ENCODE data around the gene KIF3C. TPM values are rescaled to one million over a fixed set of nuclear protein-coding genes. Genes with fewer than 3 reads are reported as not detected.

The KIF3C gene
- total RNA-seq, 4 donors from 2014 or later, result 3.6 to 6.7 (median 4.2) TPM

- intact Hi-C loops (cut with DNase I; ENCODE audit: low total_unique reads), result loop anchor here (10.0 kb wide), 1 partner anchor 621 kb away; no protein-coding TSS in a partner anchor
- DNase-seq (ENCODE audit: low spot score in 2 of 2), result no peak
- no peak overlapping the region for H3K4me3 ChIP-seq (ENCODE audit: low read depth, poor library complexity, severe bottlenecking)
- TF ChIP-seq, protein P1, sequence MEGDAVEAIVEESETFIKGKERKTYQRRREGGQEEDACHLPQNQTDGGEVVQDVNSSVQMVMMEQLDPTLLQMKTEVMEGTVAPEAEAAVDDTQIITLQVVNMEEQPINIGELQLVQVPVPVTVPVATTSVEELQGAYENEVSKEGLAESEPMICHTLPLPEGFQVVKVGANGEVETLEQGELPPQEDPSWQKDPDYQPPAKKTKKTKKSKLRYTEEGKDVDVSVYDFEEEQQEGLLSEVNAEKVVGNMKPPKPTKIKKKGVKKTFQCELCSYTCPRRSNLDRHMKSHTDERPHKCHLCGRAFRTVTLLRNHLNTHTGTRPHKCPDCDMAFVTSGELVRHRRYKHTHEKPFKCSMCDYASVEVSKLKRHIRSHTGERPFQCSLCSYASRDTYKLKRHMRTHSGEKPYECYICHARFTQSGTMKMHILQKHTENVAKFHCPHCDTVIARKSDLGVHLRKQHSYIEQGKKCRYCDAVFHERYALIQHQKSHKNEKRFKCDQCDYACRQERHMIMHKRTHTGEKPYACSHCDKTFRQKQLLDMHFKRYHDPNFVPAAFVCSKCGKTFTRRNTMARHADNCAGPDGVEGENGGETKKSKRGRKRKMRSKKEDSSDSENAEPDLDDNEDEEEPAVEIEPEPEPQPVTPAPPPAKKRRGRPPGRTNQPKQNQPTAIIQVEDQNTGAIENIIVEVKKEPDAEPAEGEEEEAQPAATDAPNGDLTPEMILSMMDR (IDR thresholded peaks at IDR 0.05), result no peak
- WGBS, 2 donors, result 85 to 90% methylated on average over 16 to 19 of the region's 21 CpGs
Measured at GRCh38 chr2:25954199-25954752, 28.0 kb downstream of the KIF3C start.

- TF ChIP-seq, protein P1 (IDR thresholded peaks at IDR 0.05), result peak in 2 of 3 donors; percentile 70
- no peak for TF ChIP-seq POLR2A (IDR thresholded peaks at IDR 0.05)
- 30 to 35% methylated on average over 11 of the region's 11 CpGs for WGBS, 2 donors
- intact Hi-C loops (cut with DNase I; ENCODE audit: low total_unique reads), result loop anchor here (10.0 kb wide), 1 partner anchor 624 kb away; no protein-coding TSS in a partner anchor
Measured at GRCh38 chr2:25951071-25951547, 31.2 kb downstream of the KIF3C start.

GRCh38 chr2:25948437-25948836 is 33.9 kb downstream of the KIF3C start:
- 80 to 87% methylated on average over 2 of the region's 2 CpGs for WGBS, 2 donors
- intact Hi-C loops (cut with DNase I; ENCODE audit: low total_unique reads), result no loop called here
- TF ChIP-seq, protein P1 (IDR thresholded peaks at IDR 0.05), result no peak
- no peak for TF ChIP-seq POLR2A (IDR thresholded peaks at IDR 0.05)
- no peak overlapping the region for H3K4me3 ChIP-seq (ENCODE audit: low read depth, poor library complexity, severe bottlenecking)
- DNase-seq (ENCODE audit: low spot score in 2 of 2), result no peak

More at GRCh38 chr2:25951071-25951547, 31.2 kb downstream of the KIF3C start:
- peak; percentile 47 to 94 for DNase-seq (ENCODE audit: low spot score in 2 of 2)
- H3K4me3 ChIP-seq (ENCODE audit: low read depth, poor library complexity, severe bottlenecking), result no peak overlapping the region

DNA sequence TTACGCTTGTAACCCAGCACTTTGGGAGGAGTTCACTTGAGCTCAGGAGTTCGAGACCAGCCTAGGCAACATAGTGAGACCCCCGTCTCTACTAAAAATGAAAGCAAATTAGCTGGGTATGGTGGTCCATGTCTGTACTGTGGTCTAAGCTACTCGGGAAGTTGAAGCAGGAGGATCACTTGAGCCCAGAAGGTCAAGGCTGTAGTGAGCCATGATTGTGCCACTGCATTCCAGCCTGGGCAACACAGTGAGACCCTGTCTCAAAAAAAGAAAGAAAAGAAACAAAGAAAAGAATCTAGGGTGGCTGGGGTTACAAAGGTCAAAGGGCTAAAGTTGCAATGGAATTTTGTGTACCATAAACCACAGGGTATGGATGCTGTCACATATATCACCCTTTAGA is 41.3 kb downstream of the KIF3C start:
- H3K4me3 ChIP-seq (ENCODE audit: low read depth, poor library complexity, severe bottlenecking), result no peak overlapping the region
- 97 to 100% methylated on average over 4 of the region's 4 CpGs for WGBS, 2 donors
- intact Hi-C loops (cut with DNase I; ENCODE audit: low total_unique reads), result no loop called here
- TF ChIP-seq, protein P1 (IDR thresholded peaks at IDR 0.05), result no peak
- TF ChIP-seq POLR2A (IDR thresholded peaks at IDR 0.05), result no peak
- no peak for DNase-seq (ENCODE audit: low spot score in 2 of 2)

DNA sequence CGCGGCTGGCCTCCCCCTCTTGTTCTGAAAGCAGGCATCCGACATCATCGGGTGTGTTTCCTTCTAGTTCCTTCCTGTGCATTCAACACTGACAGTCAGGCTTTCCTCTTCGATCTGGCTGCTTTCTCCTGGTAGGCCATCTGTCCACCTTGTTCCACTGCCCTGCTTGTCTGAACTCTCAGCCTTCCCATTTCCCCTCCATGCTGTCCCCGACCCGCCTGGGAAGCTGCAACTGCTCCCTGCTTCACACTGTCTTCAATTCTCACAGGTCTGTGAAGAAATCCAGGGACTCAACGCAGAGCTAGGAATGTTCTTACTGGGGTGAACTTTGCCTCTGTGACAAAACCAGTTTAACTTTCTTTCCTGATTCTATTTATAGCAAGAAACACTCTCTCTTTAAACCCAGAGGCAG is 43.0 kb downstream of the KIF3C start:
- TF ChIP-seq, protein P1 (IDR thresholded peaks at IDR 0.05), result no peak
- TF ChIP-seq POLR2A (IDR thresholded peaks at IDR 0.05), result no peak
- intact Hi-C loops (cut with DNase I; ENCODE audit: low total_unique reads), result no loop called here
- WGBS, 2 donors, result 80 to 89% methylated on average over 8 of the region's 8 CpGs
- no peak overlapping the region for H3K4me3 ChIP-seq (ENCODE audit: low read depth, poor library complexity, severe bottlenecking)
- DNase-seq (ENCODE audit: low spot score in 2 of 2), result no peak

- H3K4me3 ChIP-seq (ENCODE audit: low read depth, poor library complexity, severe bottlenecking), result no peak overlapping the region
- TF ChIP-seq, protein P1 (IDR thresholded peaks at IDR 0.05), result no peak
- TF ChIP-seq POLR2A (IDR thresholded peaks at IDR 0.05), result no peak
- DNase-seq (ENCODE audit: low spot score in 2 of 2), result no peak
- 83% methylated on average over 6 of the region's 6 CpGs for WGBS, 2 donors
- intact Hi-C loops (cut with DNase I; ENCODE audit: low total_unique reads), result no loop called here
Measured at GRCh38 chr2:25938345-25938744, 44.0 kb downstream of the KIF3C start.
